Measurements from ENCODE around the gene PLXNB1.

PLXNB1 gene

GRCh38 chr3:48426944-48427629, 2.8 kb downstream of the PLXNB1 start:
- TF ChIP-seq TAF1 (IDR thresholded peaks at IDR 0.05; ENCODE audit: borderline replicate concordance, insufficient read depth, low read length) (no peak), POLR2AphosphoS5 (IDR thresholded peaks at IDR 0.05; ENCODE audit: low read depth, low read length) (no peak), REST (IDR thresholded peaks at IDR 0.05; ENCODE audit: insufficient read depth in 1 of 2, low read depth in 2 of 2, low read length in 2 of 2) (no peak), FOXP2 (optimal IDR thresholded peaks at IDR 0.05; ENCODE audit: borderline replicate concordance, extremely low read depth, extremely low read length, insufficient read depth) (no peak), SIN3A (IDR thresholded peaks at IDR 0.05; ENCODE audit: borderline replicate concordance, insufficient read depth, low read length) (no peak)

GRCh38 chr3:48426401-48426909, 3.4 kb downstream of the PLXNB1 start:
- TF ChIP-seq REST (IDR thresholded peaks at IDR 0.05; ENCODE audit: insufficient read depth in 1 of 2, low read depth in 2 of 2, low read length in 2 of 2): no peak
- TF ChIP-seq SIN3A (IDR thresholded peaks at IDR 0.05; ENCODE audit: borderline replicate concordance, insufficient read depth, low read length): no peak
- no peak for TF ChIP-seq TAF1 (IDR thresholded peaks at IDR 0.05; ENCODE audit: borderline replicate concordance, insufficient read depth, low read length)
- TF ChIP-seq FOXP2 (optimal IDR thresholded peaks at IDR 0.05; ENCODE audit: borderline replicate concordance, extremely low read depth, extremely low read length, insufficient read depth): no peak
- TF ChIP-seq POLR2AphosphoS5 (IDR thresholded peaks at IDR 0.05; ENCODE audit: low read depth, low read length): no peak

- TF ChIP-seq POLR2AphosphoS5 (IDR thresholded peaks at IDR 0.05; ENCODE audit: low read depth, low read length) (no peak), SIN3A (IDR thresholded peaks at IDR 0.05; ENCODE audit: borderline replicate concordance, insufficient read depth, low read length) (no peak), FOXP2 (optimal IDR thresholded peaks at IDR 0.05; ENCODE audit: borderline replicate concordance, extremely low read depth, extremely low read length, insufficient read depth) (no peak), REST (IDR thresholded peaks at IDR 0.05; ENCODE audit: insufficient read depth in 1 of 2, low read depth in 2 of 2, low read length in 2 of 2) (no peak), TAF1 (IDR thresholded peaks at IDR 0.05; ENCODE audit: borderline replicate concordance, insufficient read depth, low read length) (no peak)
Measured at GRCh38 chr3:48425281-48425812, 4.5 kb downstream of the PLXNB1 start.

GRCh38 chr3:48423883-48424695, 5.8 kb downstream of the PLXNB1 start:
- TF ChIP-seq SIN3A (IDR thresholded peaks at IDR 0.05; ENCODE audit: borderline replicate concordance, insufficient read depth, low read length) (no peak), FOXP2 (optimal IDR thresholded peaks at IDR 0.05; ENCODE audit: borderline replicate concordance, extremely low read depth, extremely low read length, insufficient read depth) (no peak), TAF1 (IDR thresholded peaks at IDR 0.05; ENCODE audit: borderline replicate concordance, insufficient read depth, low read length) (no peak), POLR2AphosphoS5 (IDR thresholded peaks at IDR 0.05; ENCODE audit: low read depth, low read length) (no peak), REST (IDR thresholded peaks at IDR 0.05; ENCODE audit: insufficient read depth in 1 of 2, low read depth in 2 of 2, low read length in 2 of 2) (no peak)

Measured in PFSK-1 (cell line).